ENCODE measurements around the gene SYT8.

The SYT8 gene

GRCh38 chr11:1831338-1832210 lies 3.2 kb upstream of the SYT8 start:
- Histone ChIP-seq H3K14ac (ENCODE audit: low read length) (peak overlapping the region; percentile 55), H4K91ac (ENCODE audit: low read depth, low read length) (peak overlapping the region; percentile 87), H2BK120ac (ENCODE audit: insufficient read depth, low read length, poor library complexity) (peak overlapping the region; percentile 48), H3K4me1 (ENCODE audit: control insufficient read depth in 1 of 2, insufficient read depth in 2 of 2, low read length in 2 of 2) (peaks cover 27 to 41% of the 10 kb centered on the region in 2 experiments), H2AK5ac (ENCODE audit: low read length) (peak overlapping the region; percentile 80), H3K36me3 (ENCODE audit: control insufficient read depth in 1 of 2, insufficient read depth in 2 of 2, low read length in 2 of 2) (no peaks in the 10 kb centered on the region), H2AFZ (ENCODE audit: insufficient read depth, low read length, poor library complexity) (no peak overlapping the region), H3K9ac (ENCODE audit: low read length) (no peak overlapping the region), H3K23ac (ENCODE audit: low read length) (no peak overlapping the region), H3K79me2 (ENCODE audit: control insufficient read depth, insufficient read depth, low read length, poor library complexity) (peaks cover 3% of the 10 kb centered on the region), H2BK5ac (ENCODE audit: low read depth, low read length, poor library complexity) (peak overlapping the region; percentile 4), H3K4me2 (ENCODE audit: low read length) (no peak overlapping the region), H3K18ac (ENCODE audit: low read length) (peak overlapping the region; percentile 74), H3K27me3 (ENCODE audit: insufficient read depth, low read length) (no peaks in the 10 kb centered on the region), H4K8ac (ENCODE audit: low read depth, low read length) (peak overlapping the region; percentile 66), H4K12ac (ENCODE audit: low read depth, low read length) (no peak overlapping the region), H3K9me3 (ENCODE audit: insufficient read depth, low read depth, low read length) (no peaks in the 10 kb centered on the region), H3K79me1 (ENCODE audit: low read length) (peaks cover 28% of the 10 kb centered on the region), H3K27ac (ENCODE audit: low read depth, low read length) (peak overlapping the region; percentile 37), H3K4ac (ENCODE audit: low read depth, low read length) (no peak overlapping the region), H2BK12ac (ENCODE audit: low read length) (peak overlapping the region; percentile 69), H3K4me3 (ENCODE audit: low read depth, low read length) (no peak overlapping the region)
- no peak for DNase-seq
- WGBS (ENCODE audit: extremely low coverage, insufficient coverage, insufficient read length) = no CpG with 5 or more reads among the region's 26 CpGs

- Histone ChIP-seq H3K36me3 (ENCODE audit: control insufficient read depth in 1 of 2, insufficient read depth in 2 of 2, low read length in 2 of 2) (no peaks in the 10 kb centered on the region), H3K14ac (ENCODE audit: low read length) (peak overlapping the region; percentile 13), H2BK5ac (ENCODE audit: low read depth, low read length, poor library complexity) (no peak overlapping the region), H3K9ac (ENCODE audit: low read length) (no peak overlapping the region), H4K8ac (ENCODE audit: low read depth, low read length) (no peak overlapping the region), H3K23ac (ENCODE audit: low read length) (no peak overlapping the region), H3K79me1 (ENCODE audit: low read length) (peaks cover 28% of the 10 kb centered on the region), H2BK120ac (ENCODE audit: insufficient read depth, low read length, poor library complexity) (peak overlapping the region; percentile 56), H3K18ac (ENCODE audit: low read length) (no peak overlapping the region), H4K91ac (ENCODE audit: low read depth, low read length) (peak overlapping the region; percentile 87), H3K27me3 (ENCODE audit: insufficient read depth, low read length) (no peaks in the 10 kb centered on the region), H4K12ac (ENCODE audit: low read depth, low read length) (peak overlapping the region; percentile 3), H3K4me2 (ENCODE audit: low read length) (peak overlapping the region; percentile 11), H2AFZ (ENCODE audit: insufficient read depth, low read length, poor library complexity) (no peak overlapping the region), H3K27ac (ENCODE audit: low read depth, low read length) (no peak overlapping the region), H3K4me3 (ENCODE audit: low read depth, low read length) (no peak overlapping the region), H3K4ac (ENCODE audit: low read depth, low read length) (no peak overlapping the region), H2BK12ac (ENCODE audit: low read length) (peak overlapping the region; percentile 25), H2AK5ac (ENCODE audit: low read length) (peak overlapping the region; percentile 18), H3K79me2 (ENCODE audit: control insufficient read depth, insufficient read depth, low read length, poor library complexity) (peaks cover 3% of the 10 kb centered on the region), H3K9me3 (ENCODE audit: insufficient read depth, low read depth, low read length) (no peaks in the 10 kb centered on the region), H3K4me1 (ENCODE audit: control insufficient read depth in 1 of 2, insufficient read depth in 2 of 2, low read length in 2 of 2) (peaks cover 27 to 41% of the 10 kb centered on the region in 2 experiments)
- peak in 1 of 2 donors; percentile 60 for DNase-seq
- WGBS (ENCODE audit: extremely low coverage, insufficient coverage, insufficient read length) = no CpG with 5 or more reads among the region's 40 CpGs
Measured at GRCh38 chr11:1832211-1832919, 2.4 kb upstream of the SYT8 start.

DNA sequence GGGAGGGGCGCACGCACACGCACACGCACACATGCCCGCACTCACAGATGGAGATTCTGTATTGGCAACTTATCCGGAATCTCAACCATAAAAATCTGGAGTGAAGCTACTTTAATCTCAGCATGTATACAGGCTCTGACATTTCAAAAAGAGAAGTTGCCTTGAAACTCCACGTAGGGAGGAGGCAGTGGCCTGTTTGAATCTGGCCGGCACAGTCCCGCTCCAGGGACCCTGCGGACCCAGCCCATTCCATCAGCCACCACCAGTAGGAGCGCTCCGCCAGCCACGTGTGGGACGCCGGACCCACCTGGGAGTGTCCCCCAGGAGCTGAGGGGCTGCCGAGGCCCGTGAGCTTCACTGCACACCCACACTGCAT lies 1.9 kb upstream of the SYT8 start:
- peak overlapping the region; percentile 59 for H2BK120ac ChIP-seq (ENCODE audit: insufficient read depth, low read length, poor library complexity)
- peak overlapping the region; percentile 9 for H3K14ac ChIP-seq (ENCODE audit: low read length)
- peak overlapping the region; percentile 47 for H2BK12ac ChIP-seq (ENCODE audit: low read length)
- no peaks in the 10 kb centered on the region for H3K27me3 ChIP-seq (ENCODE audit: insufficient read depth, low read length)
- H2BK5ac ChIP-seq (ENCODE audit: low read depth, low read length, poor library complexity) = no peak overlapping the region
- peaks cover 27 to 41% of the 10 kb centered on the region in 2 experiments for H3K4me1 ChIP-seq (ENCODE audit: control insufficient read depth in 1 of 2, insufficient read depth in 2 of 2, low read length in 2 of 2)
- no peak overlapping the region for H4K8ac ChIP-seq (ENCODE audit: low read depth, low read length)
- DNase-seq = peak in 1 of 2 donors; percentile 52
- H3K79me2 ChIP-seq (ENCODE audit: control insufficient read depth, insufficient read depth, low read length, poor library complexity) = peaks cover 3% of the 10 kb centered on the region
- peak overlapping the region; percentile 47 for H2AK5ac ChIP-seq (ENCODE audit: low read length)
- H3K4ac ChIP-seq (ENCODE audit: low read depth, low read length) = no peak overlapping the region
- no peaks in the 10 kb centered on the region for H3K36me3 ChIP-seq (ENCODE audit: control insufficient read depth in 1 of 2, insufficient read depth in 2 of 2, low read length in 2 of 2)
- H3K9ac ChIP-seq (ENCODE audit: low read length) = no peak overlapping the region
- no CpG with 5 or more reads among the region's 17 CpGs for WGBS (ENCODE audit: extremely low coverage, insufficient coverage, insufficient read length)
- peak overlapping the region; percentile 87 for H4K91ac ChIP-seq (ENCODE audit: low read depth, low read length)
- H3K18ac ChIP-seq (ENCODE audit: low read length) = no peak overlapping the region
- no peak overlapping the region for H2AFZ ChIP-seq (ENCODE audit: insufficient read depth, low read length, poor library complexity)
- H3K4me3 ChIP-seq (ENCODE audit: low read depth, low read length) = no peak overlapping the region
- no peaks in the 10 kb centered on the region for H3K9me3 ChIP-seq (ENCODE audit: insufficient read depth, low read depth, low read length)
- H4K12ac ChIP-seq (ENCODE audit: low read depth, low read length) = no peak overlapping the region
- no peak overlapping the region for H3K4me2 ChIP-seq (ENCODE audit: low read length)
- H3K23ac ChIP-seq (ENCODE audit: low read length) = no peak overlapping the region
- H3K27ac ChIP-seq (ENCODE audit: low read depth, low read length) = no peak overlapping the region
- peaks cover 28% of the 10 kb centered on the region for H3K79me1 ChIP-seq (ENCODE audit: low read length)

DNA sequence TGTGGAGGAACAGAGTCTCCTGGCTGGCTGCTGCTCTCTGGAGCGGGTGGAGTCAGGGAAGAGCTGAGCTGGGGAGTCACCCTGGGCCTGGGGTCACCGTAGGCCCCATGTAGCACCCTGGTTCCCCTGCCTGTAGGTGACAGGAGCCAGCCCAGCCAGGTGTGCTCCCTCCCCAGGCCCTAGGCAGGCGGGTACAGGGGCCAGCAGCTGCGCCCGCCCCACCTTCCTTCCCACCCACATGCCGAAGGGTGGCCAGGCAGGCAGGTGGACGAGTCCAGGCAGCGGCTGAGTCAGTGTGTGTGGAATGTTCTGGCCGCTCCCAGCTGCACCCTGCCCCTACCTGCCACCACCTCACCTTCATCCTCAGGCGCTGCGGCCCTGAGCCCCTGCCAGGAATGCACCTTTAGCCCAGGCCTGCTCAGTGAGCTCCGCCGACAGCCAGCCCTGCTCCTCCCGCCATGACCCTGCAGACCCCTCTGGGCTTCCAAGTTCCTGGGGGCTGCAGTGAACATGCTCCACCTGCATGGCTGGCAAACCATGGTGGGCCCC lies 654 bp upstream of the SYT8 start:
- Histone ChIP-seq H3K4ac (ENCODE audit: low read depth, low read length) (peak overlapping the region; percentile 45), H3K23ac (ENCODE audit: low read length) (no peak overlapping the region), H2BK120ac (ENCODE audit: insufficient read depth, low read length, poor library complexity) (peak overlapping the region; percentile 90), H3K18ac (ENCODE audit: low read length) (peak overlapping the region; percentile 56), H3K4me2 (ENCODE audit: low read length) (no peak overlapping the region), H2AFZ (ENCODE audit: insufficient read depth, low read length, poor library complexity) (peak overlapping the region; percentile 31), H3K79me1 (ENCODE audit: low read length) (peaks cover 28% of the 10 kb centered on the region), H3K27me3 (ENCODE audit: insufficient read depth, low read length) (no peaks in the 10 kb centered on the region), H2AK5ac (ENCODE audit: low read length) (peak overlapping the region; percentile 79), H4K8ac (ENCODE audit: low read depth, low read length) (peak overlapping the region; percentile 38), H3K27ac (ENCODE audit: low read depth, low read length) (peak overlapping the region; percentile 22), H4K91ac (ENCODE audit: low read depth, low read length) (peak overlapping the region; percentile 94), H3K4me1 (ENCODE audit: control insufficient read depth in 1 of 2, insufficient read depth in 2 of 2, low read length in 2 of 2) (peaks cover 24 to 35% of the 10 kb centered on the region in 2 experiments), H3K4me3 (ENCODE audit: low read depth, low read length) (no peak overlapping the region), H3K14ac (ENCODE audit: low read length) (peak overlapping the region; percentile 57), H4K12ac (ENCODE audit: low read depth, low read length) (no peak overlapping the region), H3K36me3 (ENCODE audit: control insufficient read depth in 1 of 2, insufficient read depth in 2 of 2, low read length in 2 of 2) (no peaks in the 10 kb centered on the region), H2BK5ac (ENCODE audit: low read depth, low read length, poor library complexity) (peak overlapping the region; percentile 74), H2BK12ac (ENCODE audit: low read length) (peak overlapping the region; percentile 91), H3K9me3 (ENCODE audit: insufficient read depth, low read depth, low read length) (no peaks in the 10 kb centered on the region), H3K79me2 (ENCODE audit: control insufficient read depth, insufficient read depth, low read length, poor library complexity) (peaks cover 3% of the 10 kb centered on the region), H3K9ac (ENCODE audit: low read length) (no peak overlapping the region)
- peak; percentile 95 to 99 for DNase-seq
- no CpG with 5 or more reads among the region's 14 CpGs for WGBS (ENCODE audit: extremely low coverage, insufficient coverage, insufficient read length)
